Measurements from ENCODE around the gene ASTE1.

- TF ChIP-seq CTCF (conservative IDR thresholded peaks at IDR 0.05; ENCODE audit: low read length): no peak
- no peak for TF ChIP-seq EZH2phosphoT487 (IDR thresholded peaks at IDR 0.05; ENCODE audit: borderline replicate concordance)
Observed at GRCh38 chr3:130979117-130979516, 47.5 kb downstream of the ASTE1 start.
